ENCODE measurements around the gene UNC5C. TPM values are rescaled to one million over a fixed set of nuclear protein-coding genes. Genes with fewer than 3 reads are reported as not detected.

The UNC5C gene
- polyA plus RNA-seq, 1 donor (not counting 4 experiments of a cell fraction or from before 2014, with no cell fraction given) = not detected

DNA sequence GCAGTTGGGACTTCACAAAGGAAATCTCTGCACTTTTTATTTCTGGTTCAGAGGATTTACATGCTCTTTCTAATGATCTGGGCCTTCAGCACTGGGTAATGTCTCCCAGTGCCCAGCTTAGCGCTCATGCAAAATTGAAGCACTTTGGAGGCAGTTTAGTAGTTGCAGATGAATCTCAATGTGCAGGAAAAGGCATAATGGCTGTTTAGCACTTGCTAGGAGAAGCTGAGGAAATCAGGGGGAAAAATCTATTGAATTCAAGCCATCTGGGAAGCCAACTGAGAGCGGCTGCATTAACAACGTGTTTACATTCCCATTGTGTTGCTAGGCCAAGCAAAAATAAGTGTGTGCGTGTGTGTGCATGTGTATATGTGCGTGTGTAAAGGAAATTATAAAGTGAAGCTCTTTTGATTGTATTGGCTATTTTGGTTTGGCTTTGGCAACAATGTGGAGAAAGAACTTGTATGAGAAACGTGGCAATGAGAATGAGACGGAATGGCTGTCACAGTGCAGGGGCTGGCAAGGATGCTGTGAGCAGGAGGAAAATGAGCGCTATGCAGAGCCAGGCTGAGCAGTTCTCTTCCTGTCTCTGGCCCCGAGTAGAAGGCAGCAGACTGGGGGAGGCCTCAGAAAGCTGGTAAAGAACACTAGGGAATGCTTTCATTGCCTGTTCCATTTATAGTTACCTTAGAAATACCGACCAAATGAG, 231.5 kb downstream of the UNC5C start:
- Histone ChIP-seq H3K4me2 (ENCODE audit: control insufficient read depth, extremely low read depth, insufficient read depth, low read depth, low read length) (no peak overlapping the region), H3K9ac (ENCODE audit: control insufficient read depth, extremely low read depth, insufficient read depth, low read length) (no peak overlapping the region), H3K27me3 (ENCODE audit: control insufficient read depth, extremely low read depth, insufficient read depth, low read length) (no peaks in the 10 kb centered on the region), H3K27ac (ENCODE audit: control insufficient read depth, insufficient read depth, low read length) (no peak overlapping the region), H3K9me3 (ENCODE audit: control insufficient read depth, low read depth, low read length) (no peaks in the 10 kb centered on the region), H3K4me3 (ENCODE audit: control insufficient read depth in 2 of 3, extremely low read depth in 1 of 3, insufficient read depth in 2 of 3, low read depth in 1 of 3, low read length in 3 of 3) (no peak overlapping the region), H3K36me3 (ENCODE audit: control insufficient read depth in 2 of 2, extremely low read depth in 1 of 2, insufficient read depth in 2 of 2, low read length in 2 of 2) (no peaks in the 10 kb centered on the region), H3K9me1 (ENCODE audit: control insufficient read depth, extremely low read depth, insufficient read depth, low read length) (no peaks in the 10 kb centered on the region), H4K20me1 (ENCODE audit: control insufficient read depth, extremely low read depth, insufficient read depth, low read length) (no peaks in the 10 kb centered on the region), H3K4me1 (ENCODE audit: control insufficient read depth, extremely low read depth, insufficient read depth, low read length) (no peaks in the 10 kb centered on the region), H2AFZ (ENCODE audit: control insufficient read depth, low read length) (no peak overlapping the region), H3K79me2 (ENCODE audit: control insufficient read depth, insufficient read depth, low read length) (no peaks in the 10 kb centered on the region)
- no peak for DNase-seq (ENCODE audit: low read depth, low spot score)
- no peak for FAIRE-seq
- TF ChIP-seq EZH2 (IDR thresholded peaks at IDR 0.05; ENCODE audit: low read length) = no peak
- TF ChIP-seq, protein P1, sequence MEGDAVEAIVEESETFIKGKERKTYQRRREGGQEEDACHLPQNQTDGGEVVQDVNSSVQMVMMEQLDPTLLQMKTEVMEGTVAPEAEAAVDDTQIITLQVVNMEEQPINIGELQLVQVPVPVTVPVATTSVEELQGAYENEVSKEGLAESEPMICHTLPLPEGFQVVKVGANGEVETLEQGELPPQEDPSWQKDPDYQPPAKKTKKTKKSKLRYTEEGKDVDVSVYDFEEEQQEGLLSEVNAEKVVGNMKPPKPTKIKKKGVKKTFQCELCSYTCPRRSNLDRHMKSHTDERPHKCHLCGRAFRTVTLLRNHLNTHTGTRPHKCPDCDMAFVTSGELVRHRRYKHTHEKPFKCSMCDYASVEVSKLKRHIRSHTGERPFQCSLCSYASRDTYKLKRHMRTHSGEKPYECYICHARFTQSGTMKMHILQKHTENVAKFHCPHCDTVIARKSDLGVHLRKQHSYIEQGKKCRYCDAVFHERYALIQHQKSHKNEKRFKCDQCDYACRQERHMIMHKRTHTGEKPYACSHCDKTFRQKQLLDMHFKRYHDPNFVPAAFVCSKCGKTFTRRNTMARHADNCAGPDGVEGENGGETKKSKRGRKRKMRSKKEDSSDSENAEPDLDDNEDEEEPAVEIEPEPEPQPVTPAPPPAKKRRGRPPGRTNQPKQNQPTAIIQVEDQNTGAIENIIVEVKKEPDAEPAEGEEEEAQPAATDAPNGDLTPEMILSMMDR (optimal IDR thresholded peaks at IDR 0.05 in 1 of 3, IDR thresholded peaks at IDR 0.05 in 1 of 3, conservative IDR thresholded peaks at IDR 0.05 in 1 of 3; ENCODE audit: extremely low read depth in 1 of 3, insufficient read depth in 2 of 3, low read length in 3 of 3) = no peak
- dilution Hi-C loops (cut with MboI; ENCODE audit: extremely low pct_ligation_motif_present, low sequenced_read_pairs) = no loop called here

DNA sequence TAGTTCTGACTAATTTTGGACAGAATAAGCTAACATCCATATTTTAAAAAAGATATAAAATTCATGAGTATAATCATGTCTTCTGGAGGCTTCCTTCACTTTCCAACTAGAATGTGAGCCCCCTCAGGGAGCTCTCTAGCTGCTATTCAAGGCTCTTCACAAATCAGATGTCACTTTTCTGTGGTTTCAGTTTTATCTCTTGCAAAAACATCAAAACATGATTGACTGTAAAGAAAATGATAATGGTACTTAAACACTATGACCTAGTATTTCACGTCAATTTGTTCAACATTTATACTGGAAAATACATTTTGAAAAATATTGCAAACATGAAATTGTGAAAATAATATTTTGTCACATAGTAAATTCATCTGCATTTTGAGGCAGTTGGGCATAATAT, 234.2 kb downstream of the UNC5C start:
- no peaks in the 10 kb centered on the region for H3K27me3 ChIP-seq (ENCODE audit: control insufficient read depth, extremely low read depth, insufficient read depth, low read length)
- no peaks in the 10 kb centered on the region for H4K20me1 ChIP-seq (ENCODE audit: control insufficient read depth, extremely low read depth, insufficient read depth, low read length)
- H3K9me3 ChIP-seq (ENCODE audit: control insufficient read depth, low read depth, low read length) = no peaks in the 10 kb centered on the region
- H3K4me1 ChIP-seq (ENCODE audit: control insufficient read depth, extremely low read depth, insufficient read depth, low read length) = no peaks in the 10 kb centered on the region
- no peaks in the 10 kb centered on the region for H3K79me2 ChIP-seq (ENCODE audit: control insufficient read depth, insufficient read depth, low read length)
- H3K27ac ChIP-seq (ENCODE audit: control insufficient read depth, insufficient read depth, low read length) = no peak overlapping the region
- no peak for FAIRE-seq
- H2AFZ ChIP-seq (ENCODE audit: control insufficient read depth, low read length) = no peak overlapping the region
- H3K4me2 ChIP-seq (ENCODE audit: control insufficient read depth, extremely low read depth, insufficient read depth, low read depth, low read length) = no peak overlapping the region
- dilution Hi-C loops (cut with MboI; ENCODE audit: extremely low pct_ligation_motif_present, low sequenced_read_pairs) = no loop called here
- no peaks in the 10 kb centered on the region for H3K9me1 ChIP-seq (ENCODE audit: control insufficient read depth, extremely low read depth, insufficient read depth, low read length)
- H3K36me3 ChIP-seq (ENCODE audit: control insufficient read depth in 2 of 2, extremely low read depth in 1 of 2, insufficient read depth in 2 of 2, low read length in 2 of 2) = no peaks in the 10 kb centered on the region
- DNase-seq (ENCODE audit: low read depth, low spot score) = no peak
- no peak overlapping the region for H3K4me3 ChIP-seq (ENCODE audit: control insufficient read depth in 2 of 3, extremely low read depth in 1 of 3, insufficient read depth in 2 of 3, low read depth in 1 of 3, low read length in 3 of 3)
- no peak overlapping the region for H3K9ac ChIP-seq (ENCODE audit: control insufficient read depth, extremely low read depth, insufficient read depth, low read length)
- TF ChIP-seq, protein P1 (optimal IDR thresholded peaks at IDR 0.05 in 1 of 3, IDR thresholded peaks at IDR 0.05 in 1 of 3, conservative IDR thresholded peaks at IDR 0.05 in 1 of 3; ENCODE audit: extremely low read depth in 1 of 3, insufficient read depth in 2 of 3, low read length in 3 of 3) = no peak
- TF ChIP-seq EZH2 (IDR thresholded peaks at IDR 0.05; ENCODE audit: low read length) = no peak

Data from keratinocyte (primary cell).